H1 (cell line): ENCODE measurements around the gene ANKS1B. TPM values are rescaled to one million over a fixed set of nuclear protein-coding genes. Genes with fewer than 3 reads are reported as not detected.

Experiments
- CTCF ChIA-PET: fragments of 300-600 bp; sonication (Branson Sonifier 250); formaldehyde crosslinking; loops from one replicate; lab custom pipeline; 2021; ENCODE audit not compliant: partially characterized antibody; lab: Charles Lee
- POLR2A ChIA-PET: fragments of 300-600 bp; sonication (Branson Sonifier 250); formaldehyde crosslinking; loops from one replicate; lab custom pipeline; 2021; ENCODE audit warnings: inconsistent platforms; ENCODE audit not compliant: partially characterized antibody; lab: Charles Lee
- DNase-seq, 2 experiments: peaks; one replicate each; pipeline versions ENCODE4 v3.0.0 to v3.0.0-alpha.2; 2010 to 2022; ENCODE audit warnings: low spot score in 2 of 2, low read depth in 1 of 2, mixed read lengths in 1 of 2
- FAIRE-seq: peaks from 2 replicates; lab custom pipeline; 2011; peaks lifted over from hg19 to GRCh38; lab: Jason Lieb, UNC
- H2AFZ ChIP-seq: 2 replicates; pipeline ENCODE4 v1.8.1; 2012; ENCODE audit warnings: low read length, inconsistent platforms
- H2AK5ac ChIP-seq: 2 replicates; pipeline ENCODE4 v1.6.1; 2013; ENCODE audit warnings: low read depth, low read length
- H2BK120ac ChIP-seq: replicated peaks from 2 replicates; pipeline ENCODE3; 2013; ENCODE audit warnings: low read depth, low read length, inconsistent platforms
- H2BK12ac ChIP-seq: 2 replicates; pipeline ENCODE4 v1.6.1; 2013; ENCODE audit warnings: low read depth, low read length
- H2BK15ac ChIP-seq: 2 replicates; pipeline ENCODE4 v1.6.1; 2013; ENCODE audit warnings: low read length
- H2BK20ac ChIP-seq: 2 replicates; pipeline ENCODE4 v1.6.1; 2013; ENCODE audit warnings: low read length
- H2BK5ac ChIP-seq: 2 replicates; pipeline ENCODE4 v1.6.1; 2013; ENCODE audit warnings: low read depth, low read length
- H3K14ac ChIP-seq: 2 replicates; pipeline ENCODE4 v1.6.1; 2013; ENCODE audit warnings: inconsistent platforms; ENCODE audit not compliant: insufficient read length
- H3K18ac ChIP-seq: 2 replicates; pipeline ENCODE4 v1.6.1; 2013; ENCODE audit warnings: low read length; ENCODE audit errors: extremely low read depth
- H3K23ac ChIP-seq: 2 replicates; pipeline ENCODE4 v1.6.1; 2013; ENCODE audit warnings: inconsistent platforms; ENCODE audit not compliant: insufficient read length
- H3K23me2 ChIP-seq: 2 replicates; pipeline ENCODE4 v1.6.1; 2013; ENCODE audit warnings: low read depth, low read length
- H3K27ac ChIP-seq: 2 replicates; pipeline ENCODE4 v1.6.1; 2011; ENCODE audit warnings: low read depth, low read length, inconsistent platforms
- H3K27me3 ChIP-seq, 4 experiments: replicated peaks in 1 of 4; 1 replicate in 1 of 4; 2 replicates in 3 of 4; pipeline versions ENCODE4 v1.6.1 to v1.8.1; 2011 to 2013; ENCODE audit warnings: low read length in 3 of 4, mild to moderate bottlenecking in 3 of 4, inconsistent platforms in 2 of 4, mixed read lengths in 2 of 4, moderate library complexity in 1 of 4; ENCODE audit not compliant: control insufficient read depth in 3 of 4, insufficient read depth in 3 of 4; ENCODE audit errors: extremely low read depth in 1 of 4
- H3K36me3 ChIP-seq, 4 experiments: 2 replicates each; pipeline versions ENCODE4 v1.6.1 to v1.8.1; 2011 to 2013; ENCODE audit warnings: mild to moderate bottlenecking in 4 of 4, low read length in 3 of 4, moderate library complexity in 2 of 4, control low read depth in 1 of 4, inconsistent platforms in 1 of 4; ENCODE audit not compliant: insufficient read depth in 4 of 4, control insufficient read depth in 2 of 4
- H3K4ac ChIP-seq: replicated peaks from 2 replicates; pipeline ENCODE3; 2013; ENCODE audit warnings: low read length, low read depth, mixed read lengths, inconsistent platforms; ENCODE audit not compliant: insufficient read length
- H3K4me1 ChIP-seq, 4 experiments: replicated peaks in 1 of 4; 1 replicate in 1 of 4; 2 replicates in 3 of 4; pipeline versions ENCODE4 v1.6.1 to v1.8.1; 2011 to 2013; ENCODE audit warnings: low read length in 3 of 4, inconsistent platforms in 2 of 4, mixed read lengths in 1 of 4; ENCODE audit not compliant: insufficient read depth in 4 of 4, control insufficient read depth in 3 of 4
- H3K4me2 ChIP-seq, 2 experiments: 2 replicates each; pipeline versions ENCODE4 v1.6.1 to v1.8.1; 2011 to 2013; ENCODE audit warnings: low read depth in 2 of 2, low read length in 2 of 2, control low read depth in 1 of 2, inconsistent platforms in 1 of 2, mild to moderate bottlenecking in 1 of 2; ENCODE audit not compliant: insufficient read depth in 1 of 2
- H3K4me3 ChIP-seq, 4 experiments: fragments of 200-600, 300-600 bp in 1 of 4; sonication (generic), shearing (Covaris generic), sonication (Bioruptor Twin) in 1 of 4; 2 replicates each; pipeline versions ENCODE4 v1.5.1 to v1.8.1; 2011 to 2016; ENCODE audit warnings: low read length in 4 of 4, low read depth in 3 of 4, control low read depth in 2 of 4, inconsistent platforms in 2 of 4, mild to moderate bottlenecking in 2 of 4, mixed read lengths in 1 of 4, moderate library complexity in 1 of 4; ENCODE audit not compliant: insufficient read depth in 2 of 4; ENCODE audit errors: extremely low read depth in 1 of 4
- H3K56ac ChIP-seq: replicated peaks from 2 replicates; pipeline ENCODE3; 2013; ENCODE audit warnings: low read depth, mild to moderate bottlenecking, mixed read lengths, low read length, inconsistent platforms; ENCODE audit not compliant: insufficient read length
- H3K79me1 ChIP-seq: 2 replicates; pipeline ENCODE4 v1.6.1; 2013; ENCODE audit warnings: low read depth, low read length, control low read depth
- H3K79me2 ChIP-seq, 2 experiments: 2 replicates each; pipeline versions ENCODE4 v1.6.1 to v1.8.1; 2012 to 2013; ENCODE audit warnings: low read length in 2 of 2, mild to moderate bottlenecking in 2 of 2, inconsistent platforms in 1 of 2; ENCODE audit not compliant: insufficient read depth in 2 of 2, control insufficient read depth in 1 of 2
- H3K9ac ChIP-seq, 4 experiments: replicated peaks in 1 of 4; 1 replicate in 1 of 4; 2 replicates in 3 of 4; pipeline versions ENCODE4 v1.6.1 to v1.8.1; 2011 to 2013; ENCODE audit warnings: low read depth in 3 of 4, low read length in 3 of 4, control low read depth in 2 of 4, mild to moderate bottlenecking in 2 of 4, moderate library complexity in 2 of 4, inconsistent platforms in 1 of 4; ENCODE audit errors: extremely low read depth in 1 of 4
- H3K9me3 ChIP-seq, 2 experiments: 2 replicates each; pipeline versions ENCODE4 v1.6.1 to v1.8.1; 2012 to 2013; ENCODE audit warnings: mild to moderate bottlenecking in 2 of 2, moderate library complexity in 2 of 2, control low read depth in 1 of 2, inconsistent platforms in 1 of 2, low read depth in 1 of 2, low read length in 1 of 2, mixed read lengths in 1 of 2; ENCODE audit not compliant: insufficient read depth in 2 of 2
- H4K20me1 ChIP-seq, 2 experiments: replicated peaks in 1 of 2; 2 replicates each; pipeline versions ENCODE3 to v1.8.1; 2011 to 2013; ENCODE audit warnings: inconsistent platforms in 2 of 2, low read length in 2 of 2, mild to moderate bottlenecking in 1 of 2; ENCODE audit not compliant: insufficient read depth in 2 of 2, control insufficient read depth in 1 of 2
- H4K5ac ChIP-seq: 2 replicates; pipeline ENCODE4 v1.6.1; 2013; ENCODE audit warnings: low read length, low read depth, mixed read lengths, inconsistent platforms; ENCODE audit not compliant: insufficient read length
- H4K8ac ChIP-seq: 2 replicates; pipeline ENCODE4 v1.8.0; 2013; ENCODE audit warnings: mild to moderate bottlenecking, moderate library complexity, low read length, inconsistent platforms; ENCODE audit not compliant: insufficient read depth; ENCODE audit errors: extremely low read depth
- H4K91ac ChIP-seq: replicated peaks from 2 replicates; pipeline ENCODE3; 2013; ENCODE audit warnings: low read length, mixed read lengths, inconsistent platforms; ENCODE audit not compliant: insufficient read length
- JUND ChIP-seq: IDR thresholded peaks from 2 replicates; pipeline ENCODE4 v1.6.1; 2011; ENCODE audit warnings: mild to moderate bottlenecking, improper control_type of control experiment, low read length
- WGBS, 2 experiments: shearing (Covaris generic) in 1 of 2; methylation state at CpG; one replicate each; pipeline versions ENCODE4 v1.1.6 to v1.1.7; 2013 to 2015; ENCODE audit warnings: low lambda C conversion rate in 2 of 2, mixed read lengths in 2 of 2, inconsistent platforms in 1 of 2, low coverage in 1 of 2, missing lambda C conversion rate in 1 of 2; ENCODE audit not compliant: insufficient replicate concordance in 2 of 2, insufficient coverage in 1 of 2, insufficient read length in 1 of 2; ENCODE audit errors: extremely low coverage in 1 of 2, missing lambda C conversion rate in 1 of 2; 5-methylcytosine and 5-hydroxymethylcytosine counted together
- polyA plus RNA-seq, 7 experiments: library from polyadenylated mRNA; depleted of rRNA in 3 of 7; stranded (reverse) in 5 of 7; unstranded in 2 of 7; fragments of >200 nt in 5 of 7; fragments of 200-250 nt in 2 of 7; gene quantifications; 1 replicate in 5 of 7; 2 replicates in 1 of 7; 4 replicates in 1 of 7; pipeline versions ENCODE4 v1.2.1 to v1.2.3, GENCODE V29; 2011 to 2013; ENCODE audit warnings: missing spikeins in 2 of 7, mixed read lengths in 2 of 7
- total RNA-seq: library from RNA; stranded (reverse); fragmentation: NEBNext Ultra II Directional; extraction: Animal tissue kit (Norgen Biotek cat#: 25700); gene quantifications from 2 replicates; pipeline ENCODE4 v1.2.1, GENCODE V29; 2021

Gene ANKS1B
- total and polyA plus RNA-seq, 2 of the 8 experiments (the other 6 are each of a cell fraction or from before 2014, with no cell fraction given), result 2.7 to 6.1 TPM

GRCh38 chr12:98864363-98864762 is 1120.4 kb downstream of the ANKS1B start:
- CTCF ChIA-PET, result interaction anchor here (0.7 kb wide), 2 partner anchors 64 to 286 kb away, joined by 3 read pairs; no protein-coding TSS in a partner anchor
- no peaks in the 10 kb centered on the region for H3K9me3 ChIP-seq
- TF ChIP-seq JUND, result no peak

More at GRCh38 chr12:98864363-98864762, 1120.4 kb downstream of the ANKS1B start:
- Histone ChIP-seq H2BK20ac (no peak overlapping the region; the same call in 1 of the 2 replicates), H3K14ac (no peak overlapping the region), H4K91ac (no peak overlapping the region), H3K56ac (no peak overlapping the region), H3K23me2 (no peaks in the 10 kb centered on the region), H2BK120ac (no peak overlapping the region), H3K79me2 (no peaks in the 10 kb centered on the region), H4K20me1 (no peaks in the 10 kb centered on the region), H3K36me3 (no peaks in the 10 kb centered on the region), H2AK5ac (no peak overlapping the region), H2BK5ac (no peak overlapping the region), H3K4me1 (peaks cover 0 to 11% (median 9%) of the 10 kb centered on the region in 4 experiments; a peak in 5 of 7 replicates), H2BK15ac (no peak overlapping the region; the same call in 1 of the 2 replicates), H4K8ac (no peak overlapping the region), H3K27me3 (no peaks in the 10 kb centered on the region), H2BK12ac (0 out of 2 replicates have a peak overlapping the region, but pooled peaks have one; percentile 0), H3K9ac (no peak overlapping the region), H3K23ac (no peak overlapping the region), H3K18ac (no peak overlapping the region), H3K27ac (no peak overlapping the region), H3K79me1 (no peaks in the 10 kb centered on the region), H3K4me3 (no peak overlapping the region), H4K5ac (no peak overlapping the region), H3K4ac (no peak overlapping the region), H2AFZ (no peak overlapping the region), H3K4me2 (no peak overlapping the region)
- 100% methylated on average over 1 of the region's 1 CpG; no CpG with 5 or more reads in 1 of the 2 experiments for WGBS, 2 experiments
- FAIRE-seq (no peak), DNase-seq (no peak)
- POLR2A ChIA-PET, result no interaction called here
